Lung (tissue), 12 donors: ENCODE measurements around the gene PIGV. TPM values are rescaled to one million over a fixed set of nuclear protein-coding genes. Genes with fewer than 3 reads are reported as not detected.

ENCODE experiments used
- ATAC-seq: fragments of 200-7000 bp; cut with Tn5 transposase; one replicate; pipeline ENCODE4 v1.9.1; 2020; ENCODE audit warnings: moderate number of reproducible peaks; ENCODE audit not compliant: insufficient read depth, low FRiP score
- DNase-seq, 3 donors: peaks; one replicate each; pipeline ENCODE4 v3.0.0-alpha.2; 2013 to 2017
- H3K27ac ChIP-seq, 2 donors: one replicate each; pipeline ENCODE4 v1.5.1; 2013; ENCODE audit warnings: mild to moderate bottlenecking in 2 of 2, moderate library complexity in 2 of 2, control low read depth in 1 of 2, inconsistent platforms in 1 of 2, low read depth in 1 of 2, low read length in 1 of 2
- H3K27me3 ChIP-seq, 3 donors: one replicate each; pipeline ENCODE4 v1.5.1; 2013; ENCODE audit warnings: low read length in 2 of 3; ENCODE audit not compliant: control insufficient read depth in 3 of 3, insufficient read depth in 3 of 3
- H3K36me3 ChIP-seq, 4 donors: one replicate each; pipeline ENCODE4 v1.5.1; 2013; ENCODE audit warnings: low read length in 4 of 4, mild to moderate bottlenecking in 1 of 4, moderate library complexity in 1 of 4; ENCODE audit not compliant: control insufficient read depth in 4 of 4, insufficient read depth in 4 of 4
- H3K4me1 ChIP-seq, 5 donors: one replicate each; pipeline ENCODE4 v1.5.1; 2013; ENCODE audit warnings: low read length in 5 of 5, mild to moderate bottlenecking in 2 of 5, moderate library complexity in 1 of 5; ENCODE audit not compliant: control insufficient read depth in 5 of 5, insufficient read depth in 5 of 5
- H3K4me3 ChIP-seq: one replicate; pipeline ENCODE4 v1.5.1; 2013; ENCODE audit warnings: mild to moderate bottlenecking, control low read depth, moderate library complexity
- H3K9ac ChIP-seq, 2 donors: one replicate each; pipeline ENCODE4 v1.5.1; 2013; ENCODE audit warnings: low read length in 2 of 2, control low read depth in 1 of 2; ENCODE audit not compliant: insufficient read depth in 1 of 2
- H3K9me3 ChIP-seq, 4 donors: one replicate each; pipeline ENCODE4 v1.5.1; 2013; ENCODE audit warnings: low read length in 3 of 4, mild to moderate bottlenecking in 1 of 4, moderate library complexity in 1 of 4; ENCODE audit not compliant: control insufficient read depth in 4 of 4, insufficient read depth in 3 of 4
- WGBS, 2 donors: extraction: QIAGEN DNeasy Blood & Tissue Kit; methylation state at CpG; one replicate each; pipeline ENCODE4 v1.1.7; 2013; 5-methylcytosine and 5-hydroxymethylcytosine counted together
- polyA plus RNA-seq, 2 donors: library from polyadenylated mRNA; stranded (reverse); fragments of 200-250 nt; gene quantifications; one replicate each; pipeline ENCODE4 v1.2.1, GENCODE V29; 2013
- total RNA-seq, 2 donors: library from RNA; depleted of rRNA in 1 of 2; stranded (reverse); fragments of >200 nt in 1 of 2; gene quantifications; one replicate each; pipeline ENCODE4 v1.2.1, GENCODE V29; 2014 to 2021
- TF ChIP-seq, protein P1 (sequence below): IDR thresholded peaks from 2 replicates; pipeline ENCODE4 v1.5.1; 2012; ENCODE audit warnings: mild to moderate bottlenecking; ENCODE audit errors: control extremely low read depth, extremely low read depth
- donor health status: control.
- donor health status: control.
- donor health status: Bipolar disorder and iron deficiency.
- donor health status: healthy.
- donor health status: DM: yes; HTN: yes; CAD: no.

PIGV gene
- total and polyA plus RNA-seq, 4 donors = 6.8 to 14.3 (median 13.0) TPM

DNA sequence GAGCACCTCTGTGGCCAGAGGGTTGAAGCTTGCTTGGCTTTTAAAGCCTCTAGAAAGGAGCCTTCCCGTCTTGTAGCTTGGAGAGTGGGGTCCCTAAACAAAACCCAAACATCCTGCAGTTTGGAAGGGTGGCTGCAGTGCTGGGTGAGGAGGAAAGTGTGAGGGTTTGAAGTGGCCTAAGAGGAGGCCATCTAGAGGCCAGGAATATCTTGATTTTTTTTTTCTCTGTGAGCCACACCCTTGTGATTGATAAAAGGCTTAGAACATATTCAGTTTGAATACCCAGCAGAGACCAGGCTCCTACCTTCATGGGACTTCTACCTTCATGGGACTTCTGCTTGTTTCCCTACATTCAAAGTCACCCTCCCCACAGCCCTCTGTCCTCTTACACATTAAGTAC lies 37.3 kb upstream of the PIGV start:
- no peak overlapping the region for H3K4me3 ChIP-seq
- no peaks in the 10 kb centered on the region for H3K9me3 ChIP-seq
- 68 to 93% methylated on average over 1 of the region's 1 CpG for WGBS, 2 donors
- H3K9ac ChIP-seq = no peak overlapping the region
- no peak for ATAC-seq
- no peak for DNase-seq
- peaks cover 0 to 19% (median 11%) of the 10 kb centered on the region in 4 donors for H3K36me3 ChIP-seq
- no peak overlapping the region for H3K27ac ChIP-seq
- TF ChIP-seq, protein P1, sequence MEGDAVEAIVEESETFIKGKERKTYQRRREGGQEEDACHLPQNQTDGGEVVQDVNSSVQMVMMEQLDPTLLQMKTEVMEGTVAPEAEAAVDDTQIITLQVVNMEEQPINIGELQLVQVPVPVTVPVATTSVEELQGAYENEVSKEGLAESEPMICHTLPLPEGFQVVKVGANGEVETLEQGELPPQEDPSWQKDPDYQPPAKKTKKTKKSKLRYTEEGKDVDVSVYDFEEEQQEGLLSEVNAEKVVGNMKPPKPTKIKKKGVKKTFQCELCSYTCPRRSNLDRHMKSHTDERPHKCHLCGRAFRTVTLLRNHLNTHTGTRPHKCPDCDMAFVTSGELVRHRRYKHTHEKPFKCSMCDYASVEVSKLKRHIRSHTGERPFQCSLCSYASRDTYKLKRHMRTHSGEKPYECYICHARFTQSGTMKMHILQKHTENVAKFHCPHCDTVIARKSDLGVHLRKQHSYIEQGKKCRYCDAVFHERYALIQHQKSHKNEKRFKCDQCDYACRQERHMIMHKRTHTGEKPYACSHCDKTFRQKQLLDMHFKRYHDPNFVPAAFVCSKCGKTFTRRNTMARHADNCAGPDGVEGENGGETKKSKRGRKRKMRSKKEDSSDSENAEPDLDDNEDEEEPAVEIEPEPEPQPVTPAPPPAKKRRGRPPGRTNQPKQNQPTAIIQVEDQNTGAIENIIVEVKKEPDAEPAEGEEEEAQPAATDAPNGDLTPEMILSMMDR = no peak
- no peaks in the 10 kb centered on the region for H3K27me3 ChIP-seq
- H3K4me1 ChIP-seq = peaks cover 0 to 58% (median 0%) of the 10 kb centered on the region in 5 donors

GRCh38 chr1:26752519-26752918 lies 35.2 kb upstream of the PIGV start:
- Histone ChIP-seq H3K36me3 (peaks cover 0 to 19% (median 8%) of the 10 kb centered on the region in 4 donors), H3K27ac (peak overlapping the region in 1 of 2 donors; percentile 92), H3K4me1 (peaks cover 0 to 47% (median 0%) of the 10 kb centered on the region in 5 donors), H3K4me3 (no peak overlapping the region), H3K9me3 (no peaks in the 10 kb centered on the region), H3K9ac (no peak overlapping the region), H3K27me3 (no peaks in the 10 kb centered on the region)
- DNase-seq (no peak), ATAC-seq (no peak)
- TF ChIP-seq, protein P1 = no peak
- 81 to 87% methylated on average over 4 of the region's 4 CpGs for WGBS, 2 donors

- no peak for ATAC-seq
- no peak overlapping the region for H3K9ac ChIP-seq
- H3K36me3 ChIP-seq = peaks cover 8 to 34% (median 18%) of the 10 kb centered on the region in 4 donors
- DNase-seq = no peak
- no peaks in the 10 kb centered on the region for H3K9me3 ChIP-seq
- WGBS, 2 donors = 91% methylated on average over 5 of the region's 5 CpGs
- H3K4me1 ChIP-seq = peaks cover 0 to 40% (median 0%) of the 10 kb centered on the region in 5 donors
- H3K27ac ChIP-seq = no peak overlapping the region
- TF ChIP-seq, protein P1 = no peak
- no peak overlapping the region for H3K4me3 ChIP-seq
- H3K27me3 ChIP-seq = no peaks in the 10 kb centered on the region
Measured at GRCh38 chr1:26754086-26754874, 33.5 kb upstream of the PIGV start.
